C4-2B (cell line): ENCODE data around the gene LRRC73.
"Not testable (repeated sequence)": the region's sequence is repeated elsewhere in the genome, so short reads cannot be mapped to it uniquely, and the experiment has no call there.

Experiments used
- H3K27ac ChIP-seq: fragments of 450-650 bp; 2 replicates; pipeline ENCODE4 v1.5.1; 2017
- CTCF ChIP-seq: fragments of 450-650 bp; conservative IDR thresholded peaks from 2 replicates; pipeline ENCODE4 v1.5.1; 2017; ENCODE audit warnings: mild to moderate bottlenecking
- ZFX ChIP-seq: fragments of 450-650 bp; IDR thresholded peaks from 2 replicates; pipeline ENCODE4 v1.6.1; 2017

LRRC73 gene

DNA sequence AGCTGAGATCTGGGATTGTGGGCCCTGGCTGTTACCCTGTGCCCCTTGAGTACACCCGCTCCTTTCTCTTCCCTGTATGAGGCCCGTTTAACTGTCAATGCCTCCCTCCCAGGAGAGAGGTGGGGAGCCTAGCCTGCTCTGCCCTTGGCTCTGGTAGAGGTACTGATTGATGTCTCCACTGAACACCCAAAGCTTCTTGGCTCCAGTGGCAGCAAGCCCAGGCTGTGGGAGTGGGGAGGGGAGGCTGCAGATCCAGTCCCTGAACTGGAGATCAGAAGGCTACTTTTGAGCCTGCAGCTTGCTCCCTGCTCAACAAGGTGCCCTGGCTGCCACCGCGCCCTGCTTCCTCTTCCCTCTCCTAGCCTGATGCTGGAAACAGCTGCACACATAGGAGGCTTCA, 7.5 kb downstream of the LRRC73 start:
- H3K27ac ChIP-seq: no peak overlapping the region
- TF ChIP-seq ZFX (no peak), CTCF (no peak)

DNA sequence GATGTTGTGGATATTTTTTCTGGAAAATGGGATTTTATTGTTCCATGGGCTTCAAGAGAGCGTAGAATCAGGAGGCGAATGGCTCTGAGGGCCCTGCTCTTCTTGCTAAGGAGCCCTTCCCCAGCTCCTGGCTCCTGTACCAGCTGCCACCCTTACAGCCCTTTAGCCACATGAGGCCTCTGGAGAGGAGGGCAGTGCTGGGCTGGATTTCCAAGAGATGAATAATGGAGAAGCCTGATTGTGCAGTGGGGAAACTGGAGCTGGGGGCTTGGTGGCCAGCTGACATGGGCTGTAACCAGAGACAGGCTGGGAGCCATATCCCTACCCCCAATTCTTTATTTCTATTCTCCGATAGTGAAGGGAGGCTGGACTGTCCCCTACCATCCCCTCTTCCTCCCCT, 9.2 kb downstream of the LRRC73 start:
- no peak for TF ChIP-seq CTCF
- TF ChIP-seq ZFX: no peak
- H3K27ac ChIP-seq: no peak overlapping the region

DNA sequence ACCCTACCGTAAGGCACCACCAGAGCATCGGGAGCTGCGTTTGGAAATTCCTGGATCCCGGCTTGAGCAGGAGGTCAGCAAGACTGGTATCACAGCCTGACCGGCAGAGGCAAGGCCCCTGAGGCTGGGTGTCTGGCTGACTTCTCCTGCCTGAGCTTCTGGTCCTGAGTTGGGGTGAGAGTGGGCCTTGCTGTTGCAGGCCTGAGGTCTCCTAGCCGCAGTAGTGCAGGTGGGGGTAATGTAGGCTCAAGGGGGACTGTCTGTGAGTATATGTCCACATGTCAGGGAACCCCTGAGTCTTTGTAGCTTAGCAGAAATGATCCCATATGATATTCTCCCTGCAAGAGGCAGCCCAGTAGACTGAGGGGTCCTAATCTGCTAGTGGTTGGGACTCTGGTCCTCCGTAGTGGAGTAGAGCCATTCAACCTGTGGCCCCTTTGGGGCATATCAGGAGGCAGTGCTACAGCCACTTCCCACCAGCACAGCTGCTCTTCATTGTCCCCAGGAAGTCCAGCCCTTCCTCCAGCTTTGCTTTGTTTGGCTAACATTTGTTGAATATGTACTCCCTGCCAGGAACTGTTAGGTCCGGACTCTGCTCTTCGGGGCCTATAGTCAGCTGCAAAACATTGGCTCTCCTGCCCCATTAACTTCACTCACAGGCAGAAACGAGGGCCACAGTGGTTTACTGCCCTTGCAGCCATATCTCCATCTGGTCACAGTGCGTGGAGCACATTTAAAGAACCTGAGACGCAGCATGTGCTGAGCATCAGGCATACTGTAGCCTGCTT, 10.9 kb downstream of the LRRC73 start:
- TF ChIP-seq CTCF: no peak
- no peak for TF ChIP-seq ZFX
- H3K27ac ChIP-seq: no peak overlapping the region

DNA sequence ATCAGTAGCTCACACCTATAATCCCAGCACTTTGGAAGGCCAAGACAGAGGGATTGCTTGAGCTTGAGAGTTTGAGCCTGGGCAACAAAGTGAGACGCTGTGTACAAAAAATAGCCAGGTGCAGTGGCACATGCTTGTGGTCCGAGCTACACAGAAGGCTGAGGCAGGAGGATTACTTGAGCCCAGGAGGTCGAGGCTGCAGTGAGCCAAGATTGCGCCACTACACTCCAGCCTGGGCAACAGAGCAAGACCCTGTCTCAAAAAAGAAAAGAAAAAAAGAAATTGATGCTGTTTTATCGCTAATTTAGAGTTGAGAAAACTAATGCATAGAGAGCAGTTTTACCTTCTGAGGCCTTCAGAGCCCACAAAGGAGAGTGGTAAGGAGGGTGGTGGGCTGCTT, 11.9 kb downstream of the LRRC73 start:
- H3K27ac ChIP-seq: not testable (repeated sequence)

- TF ChIP-seq CTCF: no peak
- no peak for TF ChIP-seq ZFX
- H3K27ac ChIP-seq: no peak overlapping the region
Observed at GRCh38 chr6:43497689-43498088, 12.5 kb downstream of the LRRC73 start.

GRCh38 chr6:43497129-43497396, 13.1 kb downstream of the LRRC73 start:
- TF ChIP-seq ZFX (no peak), CTCF (no peak)
- no peak overlapping the region for H3K27ac ChIP-seq

- no peak for TF ChIP-seq ZFX
- TF ChIP-seq CTCF: no peak; the same call in 1 of the 2 replicates
- H3K27ac ChIP-seq: no peak overlapping the region
Observed at GRCh38 chr6:43496370-43497128, 13.6 kb downstream of the LRRC73 start.
